ENCODE measurements around the gene SPOCK2.

Gene SPOCK2

GRCh38 chr10:72029414-72029813, 58.9 kb downstream of the SPOCK2 start:
- DNase-seq (ENCODE audit: low spot score), result no peak

- DNase-seq (ENCODE audit: low spot score), result no peak
Observed at GRCh38 chr10:72027498-72027897, 60.9 kb downstream of the SPOCK2 start.

- no peak for DNase-seq (ENCODE audit: low spot score)
Observed at GRCh38 chr10:72026278-72027111, 61.9 kb downstream of the SPOCK2 start.

- DNase-seq (ENCODE audit: low spot score), result no peak
Observed at GRCh38 chr10:72025832-72026231, 62.5 kb downstream of the SPOCK2 start.

GRCh38 chr10:72025400-72025799, 63.0 kb downstream of the SPOCK2 start:
- no peak for DNase-seq (ENCODE audit: low spot score)

- DNase-seq (ENCODE audit: low spot score), result no peak
Observed at GRCh38 chr10:72024596-72024995, 63.8 kb downstream of the SPOCK2 start.

- no peak for DNase-seq (ENCODE audit: low spot score)
Observed at GRCh38 chr10:72022228-72022627, 66.1 kb downstream of the SPOCK2 start.

GRCh38 chr10:72020914-72021809, 67.2 kb downstream of the SPOCK2 start:
- no peak for DNase-seq (ENCODE audit: low spot score)

- no peak for DNase-seq (ENCODE audit: low spot score)
Observed at GRCh38 chr10:72019085-72019876, 69.1 kb downstream of the SPOCK2 start.

- no peak for DNase-seq (ENCODE audit: low spot score)
Observed at GRCh38 chr10:72016608-72017300, 71.6 kb downstream of the SPOCK2 start.

- no peak for DNase-seq (ENCODE audit: low spot score)
Observed at GRCh38 chr10:72015841-72016240, 72.5 kb downstream of the SPOCK2 start.

GRCh38 chr10:72014785-72015480, 73.4 kb downstream of the SPOCK2 start:
- DNase-seq (ENCODE audit: low spot score), result no peak

GRCh38 chr10:72014197-72014596, 74.2 kb downstream of the SPOCK2 start:
- no peak for DNase-seq (ENCODE audit: low spot score)

- no peak for DNase-seq (ENCODE audit: low spot score)
Observed at GRCh38 chr10:72013202-72013945, 75.0 kb downstream of the SPOCK2 start.

- DNase-seq (ENCODE audit: low spot score), result no peak
Observed at GRCh38 chr10:72012796-72013195, 75.6 kb downstream of the SPOCK2 start.

- no peak for DNase-seq (ENCODE audit: low spot score)
Observed at GRCh38 chr10:72011976-72012512, 76.3 kb downstream of the SPOCK2 start.

GRCh38 chr10:72011468-72011867, 76.9 kb downstream of the SPOCK2 start:
- no peak for DNase-seq (ENCODE audit: low spot score)

- DNase-seq (ENCODE audit: low spot score), result no peak
Observed at GRCh38 chr10:72011016-72011415, 77.3 kb downstream of the SPOCK2 start.

GRCh38 chr10:72010234-72010973, 77.9 kb downstream of the SPOCK2 start:
- DNase-seq (ENCODE audit: low spot score), result no peak

Data from kidney capillary endothelial cell (primary cell).